ENCODE results near the gene MMP13. TPM values are rescaled to one million over a fixed set of nuclear protein-coding genes. Genes with fewer than 3 reads are reported as not detected.

MMP13 gene
- total RNA-seq, 2 experiments from 2014 or later = not detected

GRCh38 chr11:102940714-102941588 is 14.6 kb downstream of the MMP13 start:
- ChIA-PET POLR2A (interaction anchor here (0.6 to 0.7 kb wide), 2 partner anchors 14 to 741 kb away, joined by 3 to 4 read pairs; no protein-coding TSS in a partner anchor), CTCF (ENCODE audit: unreplicated experiment) (interaction anchor here (0.6 to 1.5 kb wide), 2 partner anchors 14 to 26 kb away, joined by 4 to 5 read pairs; partner anchors contain the start of gene MMP13)
- no peak overlapping the region for H2AFZ ChIP-seq (ENCODE audit: low read length)
- H4K20me1 ChIP-seq (ENCODE audit: insufficient read depth, low read length) = no peaks in the 10 kb centered on the region
- H3K36me3 ChIP-seq (ENCODE audit: insufficient read depth, low read length) = no peaks in the 10 kb centered on the region
- no TSS peak for BruUV-seq (replicated peaks)
- TF ChIP-seq CTCF (conservative IDR thresholded peaks at IDR 0.05; ENCODE audit: low read length) (peak; percentile 93), EZH2phosphoT487 (IDR thresholded peaks at IDR 0.05; ENCODE audit: borderline replicate concordance, low read depth, low read length) (no peak)
- H3K4me3 ChIP-seq (ENCODE audit: low read depth, low read length, poor library complexity, severe bottlenecking) = no peak overlapping the region
- no peaks in the 10 kb centered on the region for H3K9me3 ChIP-seq (ENCODE audit: low read length)
- intact Hi-C loops (cut with micrococcal nuclease; ENCODE audit: unreplicated experiment) = loop anchor here (2.0 kb wide), 1 partner anchor 208 kb away; no protein-coding TSS in a partner anchor
- H3K79me2 ChIP-seq (ENCODE audit: insufficient read depth, low read depth, low read length) = no peaks in the 10 kb centered on the region
- H3K4me1 ChIP-seq (ENCODE audit: insufficient read depth, low read length, poor library complexity, severe bottlenecking) = no peaks in the 10 kb centered on the region
- no peak overlapping the region for H3K27ac ChIP-seq (ENCODE audit: low read depth, low read length, poor library complexity, severe bottlenecking)
- peak; percentile 65 for DNase-seq (ENCODE audit: low spot score)
- H3K9me2 ChIP-seq (ENCODE audit: insufficient read depth, low read length) = no peaks in the 10 kb centered on the region
- H3K4me2 ChIP-seq (ENCODE audit: low read length) = no peak overlapping the region

- intact Hi-C loops (cut with micrococcal nuclease; ENCODE audit: unreplicated experiment) = no loop called here
- Histone ChIP-seq H3K9me2 (ENCODE audit: insufficient read depth, low read length) (no peaks in the 10 kb centered on the region), H2AFZ (ENCODE audit: low read length) (no peak overlapping the region), H3K79me2 (ENCODE audit: insufficient read depth, low read depth, low read length) (no peaks in the 10 kb centered on the region), H3K27ac (ENCODE audit: low read depth, low read length, poor library complexity, severe bottlenecking) (no peak overlapping the region), H3K36me3 (ENCODE audit: insufficient read depth, low read length) (no peaks in the 10 kb centered on the region), H3K4me1 (ENCODE audit: insufficient read depth, low read length, poor library complexity, severe bottlenecking) (no peaks in the 10 kb centered on the region), H3K4me2 (ENCODE audit: low read length) (no peak overlapping the region), H4K20me1 (ENCODE audit: insufficient read depth, low read length) (no peaks in the 10 kb centered on the region), H3K4me3 (ENCODE audit: low read depth, low read length, poor library complexity, severe bottlenecking) (no peak overlapping the region), H3K9me3 (ENCODE audit: low read length) (no peaks in the 10 kb centered on the region)
- ChIA-PET CTCF (ENCODE audit: unreplicated experiment) (no interaction called here), POLR2A (no interaction called here)
- TF ChIP-seq EZH2phosphoT487 (IDR thresholded peaks at IDR 0.05; ENCODE audit: borderline replicate concordance, low read depth, low read length) = no peak
- TF ChIP-seq CTCF (conservative IDR thresholded peaks at IDR 0.05; ENCODE audit: low read length) = no peak
- no peak for DNase-seq (ENCODE audit: low spot score)
- no TSS peak for BruUV-seq (replicated peaks)
Observed at GRCh38 chr11:102936864-102937509, 18.5 kb downstream of the MMP13 start.

Data from OCI-LY7 (cell line).